Hematopoietic multipotent progenitor cell (in vitro differentiated cells): ENCODE measurements around the gene CDK6. TPM values are rescaled to one million over a fixed set of nuclear protein-coding genes. Genes with fewer than 3 reads are reported as not detected.
"Not testable (repeated sequence)": the region's sequence is repeated elsewhere in the genome, so short reads cannot be mapped to it uniquely, and the experiment has no call there.

Experiments used
- DNase-seq, 3 donors: peaks; one replicate each; pipeline ENCODE4 v3.0.0-alpha.2; 2011 to 2015; ENCODE audit warnings: low read depth in 2 of 3, low spot score in 2 of 3
- total RNA-seq: library from RNA; depleted of rRNA; stranded (reverse); fragments of >200 nt; gene quantifications from one replicate; pipeline ENCODE4 v1.2.3, GENCODE V29; 2012

Gene CDK6
- total RNA-seq, 1 donor: 627 TPM

GRCh38 chr7:92744180-92744579, 92.2 kb downstream of the CDK6 start:
- not testable (repeated sequence) for DNase-seq

GRCh38 chr7:92742186-92742585, 94.2 kb downstream of the CDK6 start:
- DNase-seq: no peak

- no peak for DNase-seq
These were observed 95.7 kb downstream of the CDK6 start for GRCh38 chr7:92740700-92741126.

GRCh38 chr7:92740134-92740533, 96.2 kb downstream of the CDK6 start:
- DNase-seq: no peak

DNA sequence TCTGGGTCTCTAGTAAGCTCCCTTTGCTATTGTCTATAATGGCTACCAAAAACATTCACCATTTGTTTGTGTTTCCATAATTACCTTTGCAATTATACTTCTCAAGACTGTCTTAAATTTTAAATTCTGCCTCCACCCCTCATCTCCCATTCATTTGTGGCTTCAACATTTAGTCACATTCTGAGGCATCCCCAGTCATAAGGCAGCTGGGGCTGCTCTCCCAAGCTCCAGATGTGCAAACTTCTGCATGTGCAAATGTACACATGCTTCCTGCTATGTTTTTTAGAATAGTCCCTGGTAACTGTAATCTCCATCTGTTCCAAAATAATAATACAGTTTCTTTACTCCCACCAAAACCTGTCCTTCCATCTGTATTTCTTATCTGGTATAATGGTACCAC, 97.3 kb downstream of the CDK6 start:
- DNase-seq: no peak

GRCh38 chr7:92737706-92738105, 98.7 kb downstream of the CDK6 start:
- DNase-seq: no peak

DNA sequence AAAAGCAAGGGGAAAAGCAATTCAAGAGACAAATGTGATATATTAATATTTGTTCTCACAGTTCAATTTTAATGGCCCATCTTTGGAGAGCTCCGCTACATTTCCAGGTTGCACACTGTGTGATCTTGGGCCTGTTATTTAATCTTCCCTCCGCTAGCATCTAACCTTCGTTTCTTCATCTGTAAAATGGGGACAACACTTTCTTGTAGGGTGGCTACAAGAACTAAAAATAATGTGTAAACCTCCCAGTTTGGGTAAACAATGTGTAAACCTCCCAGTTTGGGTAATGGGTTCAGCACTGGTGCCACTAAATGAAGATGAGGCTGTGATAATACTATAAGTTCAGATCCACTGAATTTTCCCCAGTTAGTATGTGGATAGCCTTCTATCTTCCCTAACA, 99.5 kb downstream of the CDK6 start:
- DNase-seq: no peak

DNA sequence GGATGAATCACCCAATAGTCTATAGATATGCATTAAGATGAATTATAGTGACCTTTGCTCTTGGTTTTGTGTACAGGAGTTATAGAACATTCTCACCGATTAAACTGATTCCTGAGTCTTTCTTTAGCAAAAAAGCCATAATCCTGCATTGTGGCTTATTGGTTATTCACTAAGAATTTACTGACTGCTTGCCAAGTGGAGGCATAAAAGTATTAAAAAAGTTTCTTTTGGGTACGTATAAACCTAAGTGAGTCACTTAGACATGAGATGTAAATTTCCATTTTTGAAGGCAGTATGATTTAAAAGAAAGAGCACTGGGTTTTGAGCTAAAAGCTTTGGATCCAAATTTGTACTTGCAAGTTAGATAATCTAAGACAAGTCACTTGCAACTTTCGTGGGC, 100.7 kb downstream of the CDK6 start:
- no peak for DNase-seq

DNA sequence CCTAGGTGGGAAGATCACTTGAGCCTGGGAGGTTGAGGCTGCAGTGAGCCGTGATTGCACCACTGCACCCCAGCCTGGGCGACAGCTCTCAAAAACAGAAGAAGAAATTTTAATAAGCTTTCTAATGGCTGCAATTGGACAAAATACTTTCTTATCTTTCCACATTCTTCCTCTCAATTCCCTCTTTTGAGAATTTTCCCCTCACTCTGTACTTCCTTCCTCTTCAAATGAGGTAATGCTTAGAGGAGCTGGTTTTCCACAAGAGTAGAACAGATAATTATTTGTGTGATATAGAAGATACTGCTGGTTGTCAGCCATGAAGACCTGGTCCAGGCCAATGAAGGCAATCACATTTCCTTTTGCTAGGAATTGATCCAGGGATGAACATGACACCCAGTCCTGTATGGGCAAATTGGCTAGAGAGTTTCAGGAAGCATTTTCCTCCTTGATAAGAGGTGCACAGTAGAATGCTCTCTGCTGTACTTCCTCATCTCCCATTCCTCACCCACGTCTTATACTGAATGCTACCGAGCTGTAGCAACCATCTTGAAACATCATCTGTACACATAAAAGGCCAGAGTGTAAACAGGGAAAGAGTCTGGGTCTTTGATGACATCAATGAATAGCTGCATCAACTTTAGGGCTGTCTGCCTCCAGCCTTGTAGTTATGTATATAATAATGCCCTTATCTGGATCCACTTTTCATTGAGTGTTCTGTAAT, 103.9 kb downstream of the CDK6 start:
- DNase-seq: peak in 1 of 3 donors; percentile 18

GRCh38 chr7:92731335-92732063, 104.9 kb downstream of the CDK6 start:
- peak in 1 of 3 donors; percentile 71 for DNase-seq

GRCh38 chr7:92730808-92731207, 105.6 kb downstream of the CDK6 start:
- DNase-seq: no peak

DNA sequence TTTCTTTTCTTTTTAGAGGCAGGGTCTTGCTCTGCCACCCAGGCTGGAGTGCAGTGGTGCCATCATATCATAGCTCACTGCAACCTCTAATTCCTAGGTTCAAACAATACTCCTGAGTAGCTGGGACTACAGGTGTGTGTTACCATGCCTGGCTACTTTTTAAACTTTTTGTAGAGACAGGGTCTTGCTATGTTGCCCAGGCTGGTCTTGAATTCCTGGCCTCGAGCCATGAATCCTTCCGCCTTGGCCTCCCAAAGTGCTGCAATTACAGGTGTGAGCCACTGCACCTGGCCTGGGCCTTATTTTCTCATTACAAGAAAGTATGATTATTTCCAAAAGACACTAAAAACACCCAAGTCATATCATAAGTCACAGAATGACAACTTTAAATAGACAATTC, 106.6 kb downstream of the CDK6 start:
- no peak for DNase-seq

DNA sequence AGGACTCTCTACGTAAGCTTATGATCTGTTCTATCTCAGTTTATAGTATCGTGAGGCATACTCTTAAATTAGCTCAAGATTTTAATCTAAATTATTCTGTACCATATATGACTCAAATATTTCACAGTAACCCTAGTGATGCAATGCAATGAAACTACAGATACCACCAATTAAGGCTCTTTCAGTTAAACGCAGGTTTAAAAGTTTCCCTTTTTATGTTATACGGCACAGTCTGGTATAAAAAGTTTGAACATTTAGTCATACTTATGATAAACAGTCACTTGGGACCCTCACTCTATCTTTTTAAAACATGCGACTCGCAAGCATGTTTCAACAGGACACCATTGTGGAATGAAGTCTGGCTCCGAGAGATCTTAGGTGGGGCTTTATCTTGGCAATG, 107.2 kb downstream of the CDK6 start:
- no peak for DNase-seq

DNA sequence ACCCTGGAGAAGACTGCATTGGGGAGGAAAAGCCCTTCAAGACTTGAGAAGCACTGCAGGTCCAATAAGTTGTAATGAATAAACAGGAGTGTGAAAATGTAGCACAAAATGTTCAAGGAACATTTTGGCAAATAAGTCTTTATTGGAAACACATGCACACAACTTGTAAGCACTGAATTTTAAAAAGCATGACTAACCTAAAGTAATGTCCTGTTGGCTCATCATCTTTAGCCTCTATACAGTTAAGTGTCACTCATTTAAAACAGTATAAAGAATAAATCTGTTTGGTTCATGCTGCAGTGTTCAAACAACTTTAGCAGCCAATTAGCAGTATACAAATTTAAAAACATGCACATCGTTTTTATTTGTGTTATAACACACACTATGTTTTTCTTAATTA, 108.6 kb downstream of the CDK6 start:
- DNase-seq: no peak

DNA sequence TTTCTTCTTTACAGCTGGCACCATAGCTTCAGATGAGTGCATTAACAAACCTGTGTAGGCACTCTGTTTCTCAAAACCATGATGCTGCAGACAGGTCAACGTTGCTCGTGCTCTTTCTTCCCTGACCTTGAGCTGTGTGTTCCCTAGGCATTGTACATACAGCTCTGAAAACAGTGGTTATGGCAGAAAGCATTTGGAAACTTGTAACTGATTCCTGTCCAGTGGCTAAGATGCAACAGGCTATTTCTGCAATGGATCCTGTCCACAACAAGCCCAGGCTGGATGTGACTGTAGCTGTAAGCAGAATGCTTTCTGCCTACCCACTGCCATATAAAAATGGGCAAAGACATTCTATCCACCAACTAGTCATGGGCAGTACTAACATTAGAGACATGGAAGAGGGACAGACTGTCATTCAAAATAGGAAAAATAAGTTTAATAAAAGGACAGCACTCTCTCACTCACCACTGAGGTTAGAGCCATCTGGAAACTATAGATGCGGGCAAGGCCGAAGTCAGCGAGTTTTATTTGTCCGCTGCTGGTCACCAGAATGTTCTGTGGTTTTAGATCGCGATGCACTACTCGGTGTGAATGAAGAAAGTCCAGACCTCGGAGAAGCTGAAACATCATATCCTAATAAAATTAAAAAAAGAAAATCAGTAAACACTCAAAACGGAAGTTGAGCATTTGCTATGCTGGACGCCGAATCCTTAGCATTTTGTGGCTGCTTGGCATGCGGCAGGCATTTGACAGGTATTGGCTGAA, 111.0 kb downstream of the CDK6 start:
- DNase-seq: no peak

GRCh38 chr7:92723943-92724342, 112.4 kb downstream of the CDK6 start:
- no peak for DNase-seq

- no peak for DNase-seq
These were observed 113.2 kb downstream of the CDK6 start for GRCh38 chr7:92723205-92723604.

DNA sequence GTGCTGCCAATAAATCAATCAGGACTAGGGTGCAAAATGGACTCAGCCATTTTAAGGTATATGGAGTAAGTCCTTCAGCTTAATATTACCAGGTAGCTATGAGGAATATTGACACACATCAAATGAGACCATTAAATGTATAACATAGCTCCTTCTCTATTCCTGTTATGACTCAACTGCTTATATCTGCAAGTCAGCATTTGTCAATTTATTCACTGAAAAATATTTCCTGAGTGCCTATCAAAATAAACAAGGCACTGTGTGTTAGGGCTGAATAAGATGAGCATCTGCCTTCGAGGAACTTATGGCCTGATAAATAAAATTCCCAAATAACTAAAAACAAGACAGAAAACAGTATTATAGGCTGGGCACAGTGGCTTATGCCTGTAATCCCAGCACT, 113.8 kb downstream of the CDK6 start:
- DNase-seq: no peak

DNA sequence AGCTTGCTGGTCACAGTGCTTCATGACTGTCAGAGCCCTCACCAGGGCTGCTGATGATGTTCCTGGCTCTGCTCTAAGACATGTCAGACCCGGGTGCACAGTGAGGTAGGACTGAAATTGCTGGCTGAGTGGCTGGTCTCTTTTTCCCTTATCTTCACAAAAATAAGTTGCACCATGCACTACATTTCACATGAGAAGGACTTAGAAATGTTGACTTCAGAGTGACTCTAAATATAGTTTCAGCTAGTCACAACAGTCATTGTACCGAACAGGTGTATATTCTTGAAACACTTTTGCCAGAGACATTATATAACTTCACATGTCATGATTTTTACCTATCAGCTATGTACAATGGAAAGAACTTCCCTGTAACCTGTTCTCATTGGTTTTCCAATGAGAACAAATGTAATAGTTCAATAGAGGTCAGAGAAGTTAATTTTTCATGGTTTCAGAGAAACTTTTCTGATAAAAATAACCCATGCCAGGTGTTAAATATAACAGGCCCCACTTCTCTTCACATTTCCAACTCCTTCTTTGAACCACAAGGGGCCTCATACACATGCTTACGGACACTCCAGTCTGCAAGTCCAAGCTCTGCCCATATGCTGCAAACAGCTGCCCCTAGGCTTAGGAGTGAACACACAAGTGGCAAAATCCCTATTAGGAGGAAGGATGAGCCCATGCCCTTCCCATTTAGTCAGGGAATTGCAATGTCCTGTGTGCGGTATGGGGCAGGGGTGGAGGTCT, 115.6 kb downstream of the CDK6 start:
- DNase-seq: peak in 1 of 3 donors; percentile 31

- peak in 2 of 3 donors; percentile 76 to 93 for DNase-seq
These were observed 118.2 kb downstream of the CDK6 start for GRCh38 chr7:92717993-92718716.
